Coronary artery (tissue), 2 donors: Measurements from ENCODE around the gene TDRD7.
A peak's percentile ranks its signal among the peaks of the same experiment; 100 is the strongest.
"Not testable (repeated sequence)": the region's sequence is repeated elsewhere in the genome, so short reads cannot be mapped to it uniquely, and the experiment has no call there.

Experiments used
- DNase-seq: peaks from one replicate; pipeline ENCODE4 v3.0.0-alpha.2; 2017; ENCODE audit warnings: low spot score
- H3K27ac ChIP-seq, 2 donors: fragments of 200-600 bp; sonication (generic); one replicate each; pipeline ENCODE4 v1.5.1; 2016 to 2019
- H3K4me3 ChIP-seq: fragments of 200-600 bp; sonication (generic); 2 replicates; pipeline ENCODE4 v1.5.1; 2016; ENCODE audit warnings: mild to moderate bottlenecking, moderate library complexity
- CTCF ChIP-seq: fragments of 200-600 bp; sonication (generic); IDR thresholded peaks from one replicate; pipeline ENCODE4 v1.5.1; 2019; ENCODE audit warnings: antibody characterized with exemption

Gene TDRD7

GRCh38 chr9:97491216-97491999 lies 79.5 kb downstream of the TDRD7 start:
- Histone ChIP-seq H3K4me3 (no peak overlapping the region), H3K27ac (no peak overlapping the region)
- no peak for TF ChIP-seq CTCF
- DNase-seq: no peak

GRCh38 chr9:97497558-97498375 lies 85.9 kb downstream of the TDRD7 start:
- DNase-seq, H3K27ac ChIP-seq, H3K4me3 ChIP-seq: not testable (repeated sequence)

GRCh38 chr9:97498846-97499245 lies 87.0 kb downstream of the TDRD7 start:
- not testable (repeated sequence) for H3K27ac ChIP-seq, DNase-seq, H3K4me3 ChIP-seq

- H3K4me3 ChIP-seq: no peak overlapping the region
- no peak overlapping the region for H3K27ac ChIP-seq
- DNase-seq: no peak
- TF ChIP-seq CTCF: no peak
Observed at GRCh38 chr9:97500263-97500662, 88.4 kb downstream of the TDRD7 start.

- peak overlapping the region in 1 of 2 donors; percentile 93 for H3K27ac ChIP-seq
- H3K4me3 ChIP-seq: peak overlapping the region; percentile 94
- DNase-seq: no peak
- no peak for TF ChIP-seq CTCF
Observed at GRCh38 chr9:97500765-97501176, 88.9 kb downstream of the TDRD7 start.

GRCh38 chr9:97501177-97501971 lies 89.5 kb downstream of the TDRD7 start, which contains the start of gene TMOD1:
TSS of gene TMOD1 (plus strand) at chr9:97501666. CDS start at chr9:97524189, 22,523 bp downstream.
- no peak for DNase-seq
- no peak for TF ChIP-seq CTCF
- Histone ChIP-seq H3K27ac (peak within 1 kb of the TSS; percentile 93 to 95), H3K4me3 (peak within 1 kb of the TSS; percentile 94)

GRCh38 chr9:97501972-97502221 lies 90.0 kb downstream of the TDRD7 start:
- no peak for TF ChIP-seq CTCF
- H3K27ac ChIP-seq: peak overlapping the region; percentile 93 to 95

More at GRCh38 chr9:97501972-97502221, 90.0 kb downstream of the TDRD7 start:
- H3K4me3 ChIP-seq: peak overlapping the region; percentile 94
- no peak for DNase-seq
